Nephron progenitor cell (in vitro differentiated cells): ENCODE measurements around the gene IRGC.

Experiments used
- DNase-seq: peaks from one replicate; pipeline ENCODE4 v3.0.0; 2021
- H3K27ac Mint-ChIP-seq: 2 replicates; pipeline ENCODE4 v1.8.0; 2021; ENCODE audit warnings: mild to moderate bottlenecking, moderate library complexity, mixed read lengths
- H3K27me3 Mint-ChIP-seq: 2 replicates; pipeline ENCODE4 v1.8.0; 2021; ENCODE audit warnings: mild to moderate bottlenecking, low read depth, mixed read lengths; ENCODE audit not compliant: poor library complexity
- H3K36me3 Mint-ChIP-seq: 2 replicates; pipeline ENCODE4 v1.8.0; 2021; ENCODE audit warnings: low read depth, mixed read lengths
- H3K4me1 Mint-ChIP-seq: 2 replicates; pipeline ENCODE4 v1.8.0; 2021; ENCODE audit warnings: mixed read lengths
- H3K4me3 Mint-ChIP-seq: 2 replicates; pipeline ENCODE4 v1.8.0; 2021; ENCODE audit warnings: mild to moderate bottlenecking, moderate library complexity, mixed read lengths
- H3K9me3 Mint-ChIP-seq: 2 replicates; pipeline ENCODE4 v1.8.0; 2021; ENCODE audit warnings: mild to moderate bottlenecking, moderate library complexity, mixed read lengths
- TF ChIP-seq, protein P1 (sequence below): fragments of 200-600 bp; sonication (generic); IDR thresholded peaks from 2 replicates; pipeline ENCODE4 v1.5.0; 2021; ENCODE audit warnings: antibody characterized with exemption

IRGC gene

DNA sequence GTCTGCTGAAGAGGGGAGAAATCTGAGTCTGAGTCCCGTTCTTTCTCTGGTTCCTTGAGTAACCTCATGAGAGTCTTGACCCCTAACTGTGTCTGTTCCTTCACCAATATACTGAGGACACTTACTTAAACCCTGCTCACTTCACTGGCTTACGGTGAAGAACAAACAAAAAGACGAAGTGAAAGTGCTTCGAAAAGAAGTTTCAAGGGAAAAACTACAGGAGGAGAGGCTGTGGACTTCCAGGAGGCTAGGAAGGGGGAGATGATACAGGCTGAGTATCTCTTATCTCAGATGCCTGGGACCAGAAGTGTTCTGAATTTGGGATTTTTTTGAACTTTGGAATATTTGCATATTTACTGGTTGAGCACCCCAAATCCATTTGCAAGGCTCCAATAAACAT is 32.8 kb downstream of the IRGC start:
- peaks cover 56% of the 10 kb centered on the region for H3K36me3 Mint-ChIP-seq
- no peak overlapping the region for H3K4me3 Mint-ChIP-seq

DNA sequence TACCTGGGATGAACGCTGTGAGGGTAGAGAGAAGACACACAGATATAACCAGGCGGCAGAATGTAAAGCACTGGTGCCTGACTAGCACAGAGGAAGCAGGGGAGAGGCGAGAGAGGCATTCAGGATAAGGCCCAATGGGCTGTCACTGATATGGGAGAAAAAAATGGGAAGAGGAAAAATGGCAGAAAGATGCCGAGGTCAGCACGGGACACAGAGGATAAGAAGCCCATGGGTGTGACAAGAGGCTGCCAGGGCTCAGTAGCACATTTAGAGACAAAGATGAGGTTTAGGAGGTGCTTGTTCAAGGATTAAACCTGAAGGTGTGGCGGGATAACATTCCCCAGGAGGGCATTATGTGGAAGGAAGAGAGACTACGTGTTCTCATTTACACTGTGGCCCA is 33.3 kb downstream of the IRGC start:
- TF ChIP-seq, protein P1, sequence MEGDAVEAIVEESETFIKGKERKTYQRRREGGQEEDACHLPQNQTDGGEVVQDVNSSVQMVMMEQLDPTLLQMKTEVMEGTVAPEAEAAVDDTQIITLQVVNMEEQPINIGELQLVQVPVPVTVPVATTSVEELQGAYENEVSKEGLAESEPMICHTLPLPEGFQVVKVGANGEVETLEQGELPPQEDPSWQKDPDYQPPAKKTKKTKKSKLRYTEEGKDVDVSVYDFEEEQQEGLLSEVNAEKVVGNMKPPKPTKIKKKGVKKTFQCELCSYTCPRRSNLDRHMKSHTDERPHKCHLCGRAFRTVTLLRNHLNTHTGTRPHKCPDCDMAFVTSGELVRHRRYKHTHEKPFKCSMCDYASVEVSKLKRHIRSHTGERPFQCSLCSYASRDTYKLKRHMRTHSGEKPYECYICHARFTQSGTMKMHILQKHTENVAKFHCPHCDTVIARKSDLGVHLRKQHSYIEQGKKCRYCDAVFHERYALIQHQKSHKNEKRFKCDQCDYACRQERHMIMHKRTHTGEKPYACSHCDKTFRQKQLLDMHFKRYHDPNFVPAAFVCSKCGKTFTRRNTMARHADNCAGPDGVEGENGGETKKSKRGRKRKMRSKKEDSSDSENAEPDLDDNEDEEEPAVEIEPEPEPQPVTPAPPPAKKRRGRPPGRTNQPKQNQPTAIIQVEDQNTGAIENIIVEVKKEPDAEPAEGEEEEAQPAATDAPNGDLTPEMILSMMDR: no peak
- Mint-ChIP-seq H3K36me3 (peaks cover 52% of the 10 kb centered on the region), H3K9me3 (no peaks in the 10 kb centered on the region), H3K4me1 (peaks cover 23% of the 10 kb centered on the region), H3K27ac (no peak overlapping the region), H3K27me3 (no peaks in the 10 kb centered on the region), H3K4me3 (no peak overlapping the region)
- no peak for DNase-seq

More for the DNA sequence above, 32.8 kb downstream of the IRGC start:
- Mint-ChIP-seq H3K27ac (peak overlapping the region; percentile 43), H3K27me3 (no peaks in the 10 kb centered on the region), H3K4me1 (peaks cover 19% of the 10 kb centered on the region), H3K9me3 (no peaks in the 10 kb centered on the region)
- TF ChIP-seq, protein P1: no peak
- no peak for DNase-seq

DNA sequence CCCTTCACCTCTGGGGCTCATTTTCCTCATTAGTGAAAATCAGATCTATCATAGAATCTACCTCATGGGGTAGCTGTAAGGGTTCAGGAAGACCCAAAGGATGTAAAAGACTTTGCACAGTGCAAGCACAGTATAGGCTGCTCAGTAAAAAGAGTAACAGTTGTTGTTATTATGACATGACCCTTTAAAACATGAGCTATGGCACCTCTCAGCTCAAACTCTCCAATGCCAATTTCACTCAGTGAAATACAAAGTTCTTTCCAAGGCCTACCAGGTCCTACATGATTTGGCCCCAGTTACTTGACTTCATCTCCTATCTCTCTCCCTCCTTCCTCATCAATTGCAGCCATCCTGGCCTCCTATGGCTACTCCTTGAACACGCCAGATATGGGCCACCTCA is 34.0 kb downstream of the IRGC start:
- TF ChIP-seq, protein P1: no peak
- Mint-ChIP-seq H3K9me3 (no peaks in the 10 kb centered on the region), H3K27ac (no peak overlapping the region), H3K4me3 (no peak overlapping the region), H3K27me3 (no peaks in the 10 kb centered on the region), H3K36me3 (peaks cover 44% of the 10 kb centered on the region), H3K4me1 (peaks cover 29% of the 10 kb centered on the region)
- no peak for DNase-seq

DNA sequence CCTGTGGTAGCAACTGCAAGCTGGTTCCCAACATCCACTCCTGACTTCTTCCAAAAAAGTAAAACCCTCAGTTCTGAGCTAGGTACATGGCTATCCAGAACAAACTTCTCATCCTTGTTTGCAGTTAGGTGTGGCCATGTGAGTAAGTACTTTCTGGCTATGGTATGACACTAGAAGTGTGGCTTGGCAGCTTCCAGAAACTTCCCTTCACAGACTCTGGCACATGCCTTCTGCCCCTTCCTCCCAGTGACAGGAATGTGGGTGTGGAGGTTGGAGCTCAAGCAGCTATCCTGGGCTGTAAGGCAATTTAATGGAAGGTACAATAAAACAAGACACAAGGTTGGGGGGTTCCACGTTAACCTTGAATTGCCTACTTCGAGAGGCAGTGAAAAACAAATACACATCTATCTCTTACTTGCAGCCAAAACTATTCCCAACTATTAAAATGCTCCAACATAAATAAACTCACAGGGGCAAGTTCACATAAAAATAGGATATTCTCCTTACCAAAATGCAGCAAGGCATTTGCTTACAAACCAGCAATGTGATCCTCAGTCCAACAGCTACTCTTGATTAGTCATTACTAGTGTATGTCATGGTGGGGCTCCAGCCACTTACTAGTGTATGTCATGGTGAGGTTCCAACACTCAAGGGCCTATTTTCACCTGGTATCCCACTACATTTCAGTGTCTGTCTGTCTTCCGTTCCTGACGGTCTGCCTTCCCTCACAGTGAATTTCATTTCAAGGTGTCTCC is 35.8 kb downstream of the IRGC start:
- TF ChIP-seq, protein P1: no peak
- Mint-ChIP-seq H3K27ac (peak overlapping the region; percentile 64), H3K4me3 (no peak overlapping the region), H3K9me3 (no peaks in the 10 kb centered on the region), H3K27me3 (peaks cover 2% of the 10 kb centered on the region), H3K36me3 (peaks cover 45% of the 10 kb centered on the region), H3K4me1 (peaks cover 46% of the 10 kb centered on the region)
- DNase-seq: no peak

DNA sequence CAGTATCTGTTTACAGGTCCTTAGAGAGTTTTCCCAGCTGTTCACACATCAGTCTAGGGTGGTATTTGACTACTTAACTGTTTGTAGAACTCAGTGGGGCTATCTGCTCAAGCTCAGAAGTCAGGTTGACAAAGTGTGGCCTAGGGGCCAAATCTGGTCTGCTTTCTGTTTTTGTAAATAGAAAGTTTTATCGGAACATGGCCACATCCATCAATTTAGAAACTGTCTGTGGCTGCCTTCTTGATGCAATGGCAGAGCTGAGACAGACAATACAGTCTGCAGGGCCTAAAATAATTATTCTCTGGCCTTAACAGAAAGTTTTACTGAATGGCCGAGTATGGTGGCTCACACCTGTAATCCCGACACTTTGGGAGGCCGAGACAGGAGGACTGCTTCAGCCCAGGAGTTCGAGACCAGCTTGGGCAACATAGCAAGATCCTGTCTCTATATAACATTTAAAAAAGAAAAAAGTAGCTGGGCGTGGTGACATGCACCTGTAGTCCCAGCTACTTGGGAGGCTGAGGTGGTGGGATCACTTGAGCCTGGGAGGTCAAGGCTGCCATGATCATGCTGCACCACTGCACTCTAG is 36.5 kb downstream of the IRGC start:
- peak overlapping the region; percentile 64 for H3K27ac Mint-ChIP-seq
- DNase-seq: no peak
- no peaks in the 10 kb centered on the region for H3K9me3 Mint-ChIP-seq
- TF ChIP-seq, protein P1: no peak
- H3K4me1 Mint-ChIP-seq: peaks cover 46% of the 10 kb centered on the region
- H3K27me3 Mint-ChIP-seq: peaks cover 2% of the 10 kb centered on the region
- no peak overlapping the region for H3K4me3 Mint-ChIP-seq
- peaks cover 45% of the 10 kb centered on the region for H3K36me3 Mint-ChIP-seq

DNA sequence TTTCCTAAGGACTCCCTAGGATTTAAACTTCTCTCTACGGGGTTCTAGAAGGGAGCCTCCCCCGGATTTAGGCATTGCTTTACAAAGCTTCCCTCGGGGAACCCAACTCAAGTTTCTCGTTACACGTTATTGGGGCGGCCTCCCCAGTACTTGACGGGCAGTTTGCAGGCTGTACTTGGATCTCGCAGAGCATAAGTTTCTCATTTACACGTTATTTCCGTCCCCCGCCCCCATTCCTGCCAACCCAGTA is 38.3 kb downstream of the IRGC start:
- no peaks in the 10 kb centered on the region for H3K9me3 Mint-ChIP-seq
- H3K4me1 Mint-ChIP-seq: peaks cover 56% of the 10 kb centered on the region
- peaks cover 2% of the 10 kb centered on the region for H3K27me3 Mint-ChIP-seq
- H3K27ac Mint-ChIP-seq: peak overlapping the region; percentile 72
- TF ChIP-seq, protein P1: no peak
- DNase-seq: no peak
- H3K4me3 Mint-ChIP-seq: peak overlapping the region; percentile 97
- H3K36me3 Mint-ChIP-seq: peaks cover 31% of the 10 kb centered on the region
